Measurements from ENCODE around the gene SLC2A3.
"Not testable (repeated sequence)": the region's sequence is repeated elsewhere in the genome, so short reads cannot be mapped to it uniquely, and the experiment has no call there.

Gene SLC2A3

DNA sequence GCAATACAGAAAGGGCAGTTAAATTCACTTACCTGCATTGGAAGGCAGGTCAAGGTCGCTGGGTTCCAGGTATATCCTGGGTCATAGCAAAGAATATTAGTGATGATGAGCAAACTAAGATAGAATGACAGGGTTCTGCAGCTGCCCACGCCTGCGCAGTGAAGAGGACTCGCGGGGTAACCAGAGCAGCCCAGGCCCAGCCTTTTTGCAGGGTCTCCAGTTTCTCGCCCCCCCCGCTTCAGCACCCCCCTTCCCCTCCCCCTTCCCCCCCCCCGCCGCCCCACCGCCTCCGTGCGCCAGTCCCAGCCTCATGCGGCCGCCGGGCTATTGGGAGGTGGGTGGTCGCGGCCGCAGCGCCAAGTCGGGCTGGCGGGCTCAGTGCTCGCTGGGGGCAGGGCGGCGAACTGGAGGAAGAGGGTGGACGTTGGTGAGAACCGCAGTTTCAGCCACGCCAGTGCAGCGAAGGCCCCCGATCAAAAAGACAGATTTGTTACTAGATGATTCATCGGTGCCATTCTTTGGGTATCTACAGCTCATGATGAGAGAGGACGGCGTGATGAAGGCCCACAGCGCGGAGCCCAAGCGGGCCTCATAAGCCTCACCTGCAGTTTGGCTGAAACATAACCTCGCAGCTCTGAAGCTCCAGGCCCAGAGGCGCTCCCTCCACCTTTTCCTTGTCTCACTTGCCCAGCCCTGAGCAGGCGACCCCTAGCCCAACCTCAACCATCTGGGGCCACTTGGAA, 20.2 kb downstream of the SLC2A3 start:
- no peak for DNase-seq

DNA sequence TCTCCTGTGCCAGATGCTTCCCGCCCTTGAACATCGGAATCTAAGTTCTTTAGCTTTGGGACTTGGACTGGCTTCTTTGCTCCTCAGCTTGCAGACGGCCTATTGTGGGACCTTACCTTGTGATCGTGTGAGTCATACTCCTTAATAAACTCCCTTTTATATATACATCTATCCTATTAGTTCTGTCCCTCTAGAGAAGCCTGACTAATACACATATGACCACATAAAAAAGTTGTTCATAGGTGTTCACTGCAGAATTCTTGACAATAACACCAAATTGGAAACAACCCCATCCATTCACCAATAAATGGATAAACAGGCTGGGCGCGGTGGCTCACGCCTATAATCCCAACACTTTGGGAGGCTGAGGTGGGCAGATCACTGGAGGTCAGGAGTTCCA, 25.9 kb downstream of the SLC2A3 start:
- DNase-seq, result not testable (repeated sequence)

DNA sequence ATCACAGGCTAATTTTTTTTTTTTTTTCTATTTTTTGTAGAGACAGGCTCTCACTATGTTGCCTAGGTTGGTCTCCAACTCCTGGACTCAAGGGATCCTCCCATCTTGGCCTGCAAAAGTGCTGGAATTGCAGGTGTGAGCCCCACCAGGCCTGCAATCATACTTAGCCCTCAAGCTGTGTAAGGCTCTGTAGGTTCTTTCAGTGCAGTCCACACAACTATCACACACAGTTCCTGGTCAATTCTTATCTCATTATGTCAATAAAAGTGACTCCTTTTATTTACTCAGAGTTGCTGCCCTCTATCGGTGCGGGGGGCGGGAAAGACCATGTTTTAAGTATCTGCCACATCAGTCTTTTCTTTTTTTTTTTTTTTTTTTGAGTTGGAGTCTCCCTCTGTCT, 29.0 kb downstream of the SLC2A3 start:
- peak; percentile 60 to 71 (median 61) for DNase-seq

DNA sequence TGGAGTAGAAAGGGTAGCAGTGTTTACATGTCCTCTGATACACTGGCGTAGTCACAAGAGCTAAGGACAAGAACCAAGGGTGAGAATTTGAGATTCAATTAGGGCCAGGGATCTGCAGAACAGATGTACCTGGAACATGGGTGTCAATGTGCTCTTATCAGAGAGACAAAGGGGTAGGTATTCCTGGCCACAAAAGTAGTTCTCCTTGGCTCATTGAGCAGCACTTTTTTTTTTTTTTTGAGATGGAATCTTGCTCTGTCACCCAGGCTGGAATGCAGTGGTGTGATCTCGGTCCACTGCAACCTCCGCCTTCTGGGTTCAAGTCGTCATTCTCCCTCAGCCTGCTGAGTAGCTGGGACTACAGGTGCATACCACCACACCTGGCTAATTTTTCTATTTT, 29.7 kb downstream of the SLC2A3 start:
- DNase-seq, result not testable (repeated sequence)

DNA sequence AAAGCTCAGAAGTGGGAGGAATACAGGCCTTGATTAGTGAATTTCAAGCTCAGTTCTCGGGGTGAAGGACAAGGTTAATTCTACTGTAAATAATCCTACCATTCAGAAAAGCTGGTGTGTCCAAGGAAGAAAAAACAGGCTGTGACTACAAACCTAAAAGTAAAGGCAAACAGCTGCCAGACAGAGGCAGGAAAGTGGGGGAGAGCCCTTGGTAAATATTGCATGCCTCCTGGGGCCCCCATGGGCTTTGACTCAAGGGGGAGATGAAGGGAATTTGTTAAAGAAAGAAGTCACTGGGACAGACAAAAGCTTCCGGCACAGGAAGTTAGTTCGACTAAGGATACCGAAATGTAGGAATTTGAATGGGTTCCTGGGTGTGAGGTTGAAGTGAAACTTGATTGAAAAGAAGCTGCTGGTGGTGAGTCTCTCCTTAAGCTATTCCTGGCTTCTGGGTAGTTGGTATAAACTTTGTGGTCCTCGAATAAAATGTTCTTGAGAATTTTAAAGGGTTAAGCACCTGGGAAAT, 30.3 kb downstream of the SLC2A3 start:
- DNase-seq, result not testable (repeated sequence)

DNA sequence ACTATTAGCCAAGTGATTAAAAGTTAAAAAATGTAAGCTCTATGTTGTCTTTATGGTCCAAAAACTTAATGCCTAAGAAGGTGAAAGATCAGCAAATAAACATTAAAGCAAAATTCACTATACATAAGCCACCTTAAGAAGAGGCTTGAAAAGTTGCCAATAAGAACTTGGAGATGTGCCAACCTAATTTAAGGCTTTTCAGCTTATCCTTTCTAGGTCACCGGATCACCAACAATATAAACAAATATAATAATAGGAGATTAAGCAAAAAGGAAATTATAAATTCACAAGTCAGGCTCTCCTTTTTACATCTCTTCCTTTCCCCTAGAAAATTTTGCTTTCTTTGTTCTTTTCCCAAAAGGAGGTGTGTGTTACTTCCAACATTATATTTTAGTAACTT, 30.9 kb downstream of the SLC2A3 start:
- no peak for DNase-seq

DNA sequence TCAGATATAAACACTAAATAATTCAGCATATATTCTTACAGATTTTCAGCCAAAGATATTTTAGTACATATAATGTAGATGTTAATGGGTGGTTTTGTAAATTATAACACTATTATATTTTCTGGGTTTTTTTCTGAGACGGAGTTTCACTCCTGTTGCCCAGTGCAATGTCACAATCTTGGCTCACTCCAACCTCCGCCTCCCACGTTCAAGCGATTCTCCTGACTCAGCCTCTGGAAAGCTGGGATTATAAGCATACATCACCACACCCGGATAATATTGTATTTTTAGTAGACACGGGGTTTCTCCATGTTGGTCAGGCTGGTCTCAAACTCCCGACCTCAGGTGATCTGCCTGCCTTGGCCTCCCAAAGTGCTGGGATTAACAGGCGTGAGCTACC, 33.6 kb downstream of the SLC2A3 start:
- DNase-seq, result not testable (repeated sequence)

DNA sequence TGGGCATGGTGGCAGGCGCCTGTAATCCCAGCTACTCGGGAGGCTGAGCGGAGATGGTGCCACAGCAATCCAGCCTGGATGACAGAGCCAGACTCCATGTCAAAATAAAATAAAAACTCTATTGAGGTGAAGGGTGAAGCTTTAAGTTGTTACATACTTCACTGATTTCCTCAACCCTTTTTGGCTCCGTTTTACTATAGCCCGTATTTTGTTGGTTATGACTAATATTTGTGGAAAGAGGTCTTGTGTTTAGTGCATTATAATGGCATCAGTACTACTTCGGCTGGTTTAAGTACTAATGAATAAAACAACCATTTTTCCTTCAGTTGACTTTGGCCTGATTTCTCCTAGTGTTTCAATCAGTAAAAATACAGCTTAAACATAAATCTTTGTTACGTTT, 36.2 kb downstream of the SLC2A3 start:
- no peak for DNase-seq

DNA sequence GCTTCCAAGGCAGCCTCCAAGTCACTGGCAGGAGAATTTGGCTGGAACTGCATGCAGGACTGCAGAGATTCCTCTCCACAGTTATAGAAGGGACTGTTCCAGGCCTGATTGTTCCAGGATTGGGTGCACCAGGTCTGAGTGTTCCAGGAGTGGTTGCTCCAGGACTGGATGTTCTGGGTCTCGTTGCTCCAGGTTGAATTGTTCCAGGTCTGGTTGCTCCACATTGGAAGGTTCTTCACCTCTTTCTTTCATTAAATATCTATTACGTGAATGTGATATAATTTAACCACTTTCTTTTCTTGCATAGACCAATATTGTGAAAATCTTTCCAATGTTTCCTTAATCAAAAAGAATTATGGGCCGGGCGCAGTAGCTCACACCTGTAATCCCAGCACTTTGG, 39.3 kb downstream of the SLC2A3 start:
- DNase-seq, result not testable (repeated sequence)

DNA sequence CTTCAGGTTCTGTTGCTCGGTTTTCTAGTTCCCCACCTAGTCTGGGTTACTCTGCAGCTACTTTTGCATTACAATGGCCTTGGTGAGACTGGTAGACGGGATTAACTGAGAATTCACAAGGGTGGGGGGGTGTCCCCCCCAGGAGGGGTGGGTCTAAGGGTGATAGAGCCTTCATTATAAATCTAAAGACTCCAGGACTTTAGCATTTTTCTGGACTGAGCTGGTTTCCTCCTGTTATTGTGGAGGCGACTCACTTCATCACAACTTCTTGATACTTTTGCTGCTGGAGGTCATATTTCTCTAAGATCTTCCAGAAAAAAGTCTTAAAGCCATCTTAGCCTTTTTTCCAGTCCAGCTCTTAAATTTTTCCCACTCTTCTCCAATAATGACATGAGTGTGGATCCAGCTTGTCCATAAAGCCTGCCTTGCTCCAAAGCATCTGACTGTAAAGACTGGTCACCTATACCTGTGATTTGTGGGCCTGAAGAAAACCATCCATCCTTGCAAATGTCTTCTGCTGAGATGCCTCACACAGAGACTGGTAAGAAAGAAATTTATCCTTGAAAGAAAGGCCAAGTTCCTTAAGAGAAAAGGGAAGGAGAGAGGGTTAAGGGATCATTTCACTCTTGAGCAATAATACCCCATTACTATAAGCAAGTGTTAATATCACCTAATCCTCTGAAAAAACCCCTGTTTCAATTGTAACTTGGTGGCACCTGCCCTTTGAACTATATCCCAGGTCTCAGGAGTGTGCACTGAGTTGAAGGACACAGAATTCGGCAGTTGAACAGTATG, 43.6 kb downstream of the SLC2A3 start:
- peak in 2 of 3 donors; percentile 40 for DNase-seq

DNA sequence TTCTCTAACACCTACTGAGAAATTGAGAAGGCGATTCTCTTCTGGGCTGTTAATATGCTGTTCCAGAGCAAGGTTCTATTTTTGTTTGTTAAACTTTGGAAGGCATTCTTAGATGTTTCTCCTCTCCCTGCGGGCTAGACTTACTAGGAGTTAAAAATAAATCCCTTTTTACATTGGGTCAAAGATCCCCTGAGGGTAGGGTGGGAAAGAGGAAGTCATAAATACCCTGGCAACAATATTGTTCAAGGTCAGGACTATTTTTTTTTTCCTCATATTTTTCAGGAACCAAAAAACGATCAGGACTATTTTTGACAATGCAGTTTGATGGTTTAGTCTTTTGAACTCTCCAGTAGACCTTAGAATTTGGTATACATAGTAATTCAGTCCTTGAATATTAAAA, 51.3 kb downstream of the SLC2A3 start:
- peak; percentile 43 to 50 (median 48) for DNase-seq

DNA sequence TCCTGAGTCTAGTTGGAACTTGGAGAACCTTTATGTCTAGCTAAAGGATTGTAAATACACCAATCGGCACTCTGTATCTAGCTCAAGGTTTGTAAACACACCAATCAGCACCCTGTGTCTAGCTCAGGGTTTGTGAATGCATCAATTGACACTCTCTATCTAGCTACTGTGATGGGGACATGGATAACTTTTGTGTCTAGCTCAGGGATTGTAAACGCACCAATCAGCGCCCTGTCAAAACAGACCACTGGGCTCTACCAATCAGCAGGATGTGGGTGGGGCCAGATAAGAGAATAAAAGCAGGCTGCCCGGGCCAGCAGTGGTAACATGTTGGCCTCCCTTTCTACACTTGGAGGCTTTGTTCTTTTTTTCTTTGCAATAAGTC, 54.3 kb downstream of the SLC2A3 start:
- not testable (repeated sequence) for DNase-seq

DNA sequence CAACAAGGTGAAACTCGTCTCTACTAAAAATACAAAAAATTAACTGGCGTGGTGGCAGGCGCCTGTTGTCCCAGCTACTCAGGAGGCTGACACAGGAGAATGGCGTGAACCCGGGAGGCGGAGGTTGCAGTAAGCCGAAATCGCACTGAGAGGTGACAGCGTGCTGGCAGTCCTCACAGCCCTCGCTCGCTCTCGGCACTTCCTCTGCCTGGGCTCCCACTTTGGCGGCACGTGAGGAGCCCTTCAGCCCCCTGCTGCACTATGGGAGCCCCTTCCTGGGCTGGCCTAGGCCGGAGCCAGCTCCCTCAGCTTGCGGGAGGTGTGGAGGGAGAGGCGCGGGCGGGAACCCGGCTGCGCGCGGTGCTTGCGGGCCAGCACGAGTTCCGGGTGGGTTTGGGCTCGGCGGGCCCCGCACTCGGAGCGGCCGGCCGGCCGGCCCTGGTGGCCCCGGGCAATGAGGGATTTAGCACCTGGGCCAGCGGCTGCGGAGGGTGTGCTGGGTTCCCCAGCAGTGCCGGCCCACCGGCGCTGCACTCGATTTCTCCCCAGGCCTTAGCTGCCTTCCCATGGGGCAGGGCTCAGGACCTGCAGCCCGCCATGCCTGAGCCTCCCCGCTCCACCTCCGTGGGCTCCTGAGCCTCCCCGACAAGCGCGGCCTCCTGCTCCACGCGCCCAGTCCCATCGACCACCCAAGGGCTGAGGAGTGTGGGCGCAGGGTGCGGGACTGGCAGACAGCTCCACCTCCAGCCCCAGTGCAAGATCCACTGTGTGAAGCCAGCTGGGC, 54.8 kb downstream of the SLC2A3 start:
- DNase-seq, result not testable (repeated sequence)

DNA sequence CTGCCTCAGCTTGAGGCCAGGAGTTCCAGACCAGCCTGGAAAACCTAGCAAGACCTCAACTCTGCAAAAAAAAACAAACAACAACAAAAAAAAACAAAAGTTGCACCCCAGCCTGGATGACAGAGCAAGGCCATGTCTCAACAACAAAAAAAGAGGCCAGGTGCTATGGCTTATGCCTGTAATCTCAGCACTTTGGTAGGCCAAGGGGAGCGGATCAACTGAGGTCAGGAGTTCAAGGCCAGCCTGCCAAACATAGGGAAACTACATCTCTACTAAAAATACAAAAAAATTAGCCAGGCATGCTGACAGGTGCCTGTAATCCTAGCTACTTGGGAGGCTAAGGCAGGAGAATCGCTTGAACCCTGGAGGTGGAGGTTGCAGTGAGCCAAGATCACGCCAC, 56.7 kb downstream of the SLC2A3 start:
- DNase-seq, result no peak

DNA sequence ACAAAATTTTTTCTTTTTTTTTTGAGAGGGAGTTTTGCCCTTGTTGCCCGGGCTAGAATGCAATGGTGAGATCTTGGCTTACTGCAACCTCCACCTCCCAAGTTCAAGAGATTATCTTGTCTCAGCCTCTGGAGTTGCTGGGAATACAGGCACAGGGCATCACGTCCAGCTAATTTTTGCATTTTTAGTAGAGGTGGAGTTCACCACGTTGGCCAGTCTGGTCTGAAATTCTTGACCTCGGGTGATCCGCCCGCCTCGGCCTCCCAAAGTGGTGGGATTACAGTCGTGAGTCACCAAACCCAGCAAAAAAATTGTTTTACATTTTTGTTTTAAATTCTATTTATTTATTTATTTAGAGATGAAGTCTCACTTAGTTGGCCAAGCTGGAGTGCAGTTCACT, 58.6 kb downstream of the SLC2A3 start:
- no peak for DNase-seq

DNA sequence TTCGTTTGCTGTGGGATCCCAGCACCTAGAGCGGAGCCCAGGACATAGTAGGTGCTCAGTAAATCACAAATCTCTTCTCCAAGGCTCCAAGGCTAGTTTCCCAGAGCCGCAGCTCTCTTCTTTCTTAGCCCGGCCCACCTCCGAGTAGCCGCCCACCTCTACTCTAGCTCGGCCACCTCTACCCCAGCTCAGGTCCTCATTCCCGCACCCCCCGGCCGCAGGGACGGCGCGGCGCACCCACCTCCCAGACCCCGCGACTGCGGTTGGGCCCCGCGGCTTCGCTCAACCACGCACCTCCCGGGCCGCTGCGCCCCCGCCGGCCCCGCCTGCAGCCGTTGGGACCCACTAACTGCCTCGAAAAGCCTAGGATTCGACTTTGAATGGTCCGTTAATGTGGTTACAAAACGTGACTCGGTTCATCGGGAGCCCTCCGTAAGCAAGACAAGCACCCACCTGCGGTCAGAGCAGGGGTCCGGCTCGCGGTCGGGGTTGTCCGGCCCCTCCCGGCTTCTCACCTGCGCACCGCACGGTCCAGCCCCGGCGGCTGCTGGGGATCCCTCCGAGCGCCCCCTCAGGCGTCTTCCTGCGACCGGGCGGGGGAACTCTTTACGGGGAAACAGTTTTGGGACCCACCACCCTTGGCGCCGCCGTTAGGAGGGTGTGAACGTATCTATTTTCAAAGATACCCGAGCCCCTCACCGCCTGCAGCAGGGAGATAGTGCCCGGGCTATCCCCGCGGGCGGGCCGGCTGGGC, 63.2 kb downstream of the SLC2A3 start, which contains the start of gene SLC2A14:
SLC2A14 (minus strand) TSS at position 350 of the 754 bp plus-strand sequence. CDS start 3,035 bp downstream, outside the sequence.
- DNase-seq, result no peak

DNA sequence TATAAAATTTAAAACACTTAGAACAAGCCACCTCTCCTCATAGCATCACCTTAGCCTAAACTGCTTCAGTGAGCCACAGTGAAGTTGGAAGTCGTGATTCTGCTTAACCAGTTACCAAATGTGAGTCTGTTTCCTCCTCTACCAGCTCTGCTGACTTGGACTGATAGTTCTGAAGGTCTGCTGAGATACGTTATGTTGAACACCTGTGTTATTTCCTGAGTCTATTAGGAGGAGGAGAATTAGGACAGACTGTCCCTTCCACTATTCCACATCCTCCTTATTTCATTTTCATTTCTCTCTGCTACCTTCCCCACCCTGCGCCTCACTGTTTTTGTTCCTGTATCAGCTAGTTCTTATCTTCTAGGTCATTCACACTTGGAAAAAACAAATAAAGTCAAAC, 65.7 kb downstream of the SLC2A3 start:
- DNase-seq, result no peak

Measured in suppressor macrophage treated with lipopolysaccharide for 1 hour (primary cell).